HepG2 (cell line): ENCODE results near the gene TRPC4. TPM values are rescaled to one million over a fixed set of nuclear protein-coding genes. Genes with fewer than 3 reads are reported as not detected.

Experiments
- ATAC-seq: fragments of 200-7000 bp; cut with Tn5 transposase; 3 replicates; pipeline ENCODE4 v1.9.1; 2020; ENCODE audit warnings: mild to moderate bottlenecking, moderate library complexity
- BruUV-seq: library from RNA; stranded (reverse); fragments of 400-500 nt; replicated peaks from 2 replicates; lab custom pipeline; 2021; lab: Mats Ljungman, UMichigan
- CTCF ChIA-PET: fragments of 300-600 bp; formaldehyde crosslinking; extraction: SDS; loops from one replicate; lab custom pipeline; 2021; ENCODE audit warnings: low total read pairs, inconsistent platforms, low intra/inter-chr PET ratio; lab: Yijun Ruan, JAX
- POLR2A ChIA-PET: fragments of 350-600 bp; sonication (Branson Sonifier 250); formaldehyde crosslinking; loops from one replicate; lab custom pipeline; 2020; ENCODE audit warnings: antibody characterized with exemption, inconsistent platforms; lab: Yijun Ruan, JAX
- DNase-seq: peaks from one replicate; pipeline ENCODE4 v3.0.0-alpha.2; 2015; ENCODE audit warnings: low spot score
- FAIRE-seq: peaks from 3 replicates; lab custom pipeline; 2011; peaks lifted over from hg19 to GRCh38; lab: Jason Lieb, UNC
- H2AFZ ChIP-seq: one replicate; pipeline ENCODE4 v1.6.1; 2011; ENCODE audit warnings: low read length, inconsistent platforms
- H3K27ac ChIP-seq: fragments of 300-600 bp; 3 replicates; pipeline ENCODE4 v1.8.0; 2011; ENCODE audit warnings: mixed run types, mild to moderate bottlenecking, mixed read lengths, low read length, inconsistent platforms; ENCODE audit not compliant: insufficient read depth; ENCODE audit errors: extremely low read length
- H3K27me3 ChIP-seq, 2 experiments: fragments of 200-600 bp in 1 of 2; 2 replicates in 1 of 2; 3 replicates in 1 of 2; pipeline versions ENCODE4 v1.6.0 to v1.8.0; 2011; ENCODE audit warnings: low read length in 2 of 2, mild to moderate bottlenecking in 2 of 2, moderate library complexity in 2 of 2, inconsistent platforms in 1 of 2; ENCODE audit not compliant: insufficient read depth in 2 of 2, control insufficient read depth in 1 of 2
- H3K36me3 ChIP-seq, 2 experiments: fragments of 200-600 bp in 1 of 2; replicated peaks in 1 of 2; 2 replicates in 1 of 2; 3 replicates in 1 of 2; pipeline versions ENCODE4 v1.5.1 to v1.8.0; 2011; ENCODE audit warnings: low read length in 2 of 2, inconsistent platforms in 1 of 2; ENCODE audit not compliant: insufficient read depth in 2 of 2, control insufficient read depth in 1 of 2
- H3K4me1 ChIP-seq: 2 replicates; pipeline ENCODE4 v1.5.1; 2012; ENCODE audit warnings: low read length, inconsistent platforms; ENCODE audit not compliant: insufficient read depth
- H3K4me2 ChIP-seq: 2 replicates; pipeline ENCODE4 v1.6.0; 2011; ENCODE audit warnings: low read depth, low read length, inconsistent platforms
- H3K4me3 ChIP-seq, 3 experiments: fragments of 200-600 bp in 1 of 3; sonication (generic), shearing (Covaris generic) in 1 of 3; replicated peaks in 1 of 3; 2 replicates each; pipeline ENCODE4 v1.5.1; 2011 to 2016; ENCODE audit warnings: low read length in 3 of 3, inconsistent platforms in 2 of 3, low read depth in 2 of 3, mild to moderate bottlenecking in 2 of 3, control low read depth in 1 of 3, mixed read lengths in 1 of 3; ENCODE audit not compliant: insufficient read depth in 1 of 3
- H3K79me2 ChIP-seq: one replicate; pipeline ENCODE4 v1.6.1; 2011; ENCODE audit warnings: low read length, inconsistent platforms; ENCODE audit not compliant: insufficient read depth
- H3K9ac ChIP-seq: 2 replicates; pipeline ENCODE4 v1.6.0; 2011; ENCODE audit warnings: mild to moderate bottlenecking, low read depth, low read length, inconsistent platforms; ENCODE audit not compliant: insufficient read depth
- H3K9me3 ChIP-seq: 2 replicates; pipeline ENCODE4 v1.5.1; 2012; ENCODE audit warnings: mild to moderate bottlenecking, low read length
- H4K20me1 ChIP-seq: 2 replicates; pipeline ENCODE4 v1.6.0; 2011; ENCODE audit warnings: inconsistent platforms, mild to moderate bottlenecking, low read length, moderate library complexity; ENCODE audit not compliant: insufficient read depth
- CBX5 ChIP-seq: sonication (generic); formaldehyde crosslinking; IDR thresholded peaks from 2 replicates; pipeline ENCODE4 v1.4.0; 2020; ENCODE audit warnings: missing genetic modification reagents, borderline replicate concordance
- CSRNP1 ChIP-seq: sonication (generic); formaldehyde crosslinking; IDR thresholded peaks from 2 replicates; pipeline ENCODE4 v1.8.1; 2023; ENCODE audit warnings: mild to moderate bottlenecking, missing genetic modification reagents
- ESRRA ChIP-seq: sonication (generic); formaldehyde crosslinking; IDR thresholded peaks from 2 replicates; pipeline ENCODE4 v1.5.1; 2020; ENCODE audit warnings: mild to moderate bottlenecking, low read depth, missing genetic modification reagents
- IKZF1 ChIP-seq: fragments of 450-650 bp; IDR thresholded peaks from 2 replicates; pipeline ENCODE4 v1.7.1; 2016
- KAT8 ChIP-seq: IDR thresholded peaks from 2 replicates; pipeline ENCODE4 v1.6.1; 2016; ENCODE audit warnings: missing genetic modification reagents, missing compliant biosample characterization
- KLF6 ChIP-seq: IDR thresholded peaks from 2 replicates; pipeline ENCODE4 v1.8.0; 2016; ENCODE audit warnings: missing biosample characterization, missing genetic modification reagents
- NFIC ChIP-seq: IDR thresholded peaks from 2 replicates; pipeline ENCODE4 v1.6.1; 2012; ENCODE audit warnings: mild to moderate bottlenecking, low read length, inconsistent platforms
- PCBP1 ChIP-seq: fragments of 200-400 bp; formaldehyde crosslinking; IDR thresholded peaks from 2 replicates; pipeline ENCODE4 v1.6.1; 2017; ENCODE audit warnings: mild to moderate bottlenecking, low read depth, low read length, borderline replicate concordance
- POGZ ChIP-seq: sonication (generic); formaldehyde crosslinking; IDR thresholded peaks from 2 replicates; pipeline ENCODE4 v1.4.0; 2020; ENCODE audit warnings: mild to moderate bottlenecking, missing genetic modification reagents
- RFXANK ChIP-seq: IDR thresholded peaks from 2 replicates; pipeline ENCODE4 v1.6.1; 2016
- SOX13 ChIP-seq, 3 experiments: fragments of 450-650 bp in 1 of 3; sonication (generic) in 1 of 3; formaldehyde crosslinking in 1 of 3; IDR thresholded peaks in 2 of 3; conservative IDR thresholded peaks in 1 of 3; 2 replicates each; pipeline versions ENCODE4 v1.5.0 to v1.6.1; 2016 to 2020; ENCODE audit warnings: antibody characterized with exemption in 1 of 3, mild to moderate bottlenecking in 1 of 3, missing compliant biosample characterization in 1 of 3, missing genetic modification reagents in 1 of 3, moderate library complexity in 1 of 3
- SP4 ChIP-seq: sonication (generic); formaldehyde crosslinking; IDR thresholded peaks from 2 replicates; pipeline ENCODE4 v1.8.1; 2023; ENCODE audit warnings: mild to moderate bottlenecking, missing genetic modification reagents
- ZNF263 ChIP-seq: sonication (generic); formaldehyde crosslinking; IDR thresholded peaks from 2 replicates; pipeline ENCODE4 v1.4.0; 2020; ENCODE audit warnings: missing genetic modification reagents
- ZNF343 ChIP-seq: sonication (generic); formaldehyde crosslinking; IDR thresholded peaks from 2 replicates; pipeline ENCODE4 v1.4.0; 2020; ENCODE audit warnings: mild to moderate bottlenecking, missing genetic modification reagents
- ZNF354B ChIP-seq: sonication (generic); formaldehyde crosslinking; IDR thresholded peaks from 2 replicates; pipeline ENCODE4 v1.8.0; 2022; ENCODE audit warnings: mild to moderate bottlenecking, missing genetic modification reagents
- ZNF672 ChIP-seq: sonication (generic); formaldehyde crosslinking; IDR thresholded peaks from 2 replicates; pipeline ENCODE4 v1.8.1; 2022; ENCODE audit warnings: missing genetic modification reagents
- ZNF713 ChIP-seq: sonication (generic); formaldehyde crosslinking; IDR thresholded peaks from 2 replicates; pipeline ENCODE4 v1.4.0; 2020; ENCODE audit warnings: mild to moderate bottlenecking, missing genetic modification reagents
- ZNF772 ChIP-seq: sonication (generic); formaldehyde crosslinking; IDR thresholded peaks from 2 replicates; pipeline ENCODE4 v1.5.0; 2020; ENCODE audit warnings: mild to moderate bottlenecking, missing genetic modification reagents
- WGBS: methylation state at CpG from one replicate; pipeline ENCODE4 v1.1.6; 2017; ENCODE audit warnings: low lambda C conversion rate; 5-methylcytosine and 5-hydroxymethylcytosine counted together
- in situ Hi-C: cut with HindIII; loops from 2 replicates; pipeline ENCODE4 v1.10.0; 2017; ENCODE audit warnings: low pct_unique_long_range_greater_than_20kb; ENCODE audit not compliant: extremely low pct_ligation_motif_present
- intact Hi-C: fragments of 100-400 bp; cut with micrococcal nuclease; formaldehyde crosslinking; loops from one replicate; pipeline ENCODE4 v1.10.0; 2022; ENCODE audit not compliant: unreplicated experiment
- polyA plus RNA-seq, 8 experiments: library from polyadenylated mRNA; depleted of rRNA in 3 of 8; stranded (reverse) in 7 of 8; unstranded in 1 of 8; fragments of >200 nt; fragmentation: Illumina TruSeq in 4 of 8; extraction: Trizol in 4 of 8; gene quantifications; 2 replicates each; pipeline versions ENCODE4 v1.2.1 to v1.2.3, GENCODE V29; 2011 to 2016; ENCODE audit warnings: low read depth in 4 of 8, missing spikeins in 1 of 8, mixed read lengths in 1 of 8; ENCODE audit not compliant: insufficient read depth in 1 of 8
- total RNA-seq, 5 experiments: library from RNA; depleted of rRNA; stranded (reverse); fragments of >200 nt; fragmentation: Illumina TruSeq; extraction: Trizol; gene quantifications; 2 replicates each; pipeline ENCODE4 v1.2.3, GENCODE V29; 2016; ENCODE audit warnings: low read depth in 1 of 5
- TF ChIP-seq, protein P1 (sequence below): sonication (generic); formaldehyde crosslinking; conservative IDR thresholded peaks from 2 replicates; pipeline ENCODE4 v1.8.0; 2022; ENCODE audit warnings: mild to moderate bottlenecking, moderate library complexity, missing genetic modification reagents

The TRPC4 gene
- total and polyA plus RNA-seq, 2 of the 13 experiments (the other 11 are each of a cell fraction or from before 2014, with no cell fraction given), result not detected

DNA sequence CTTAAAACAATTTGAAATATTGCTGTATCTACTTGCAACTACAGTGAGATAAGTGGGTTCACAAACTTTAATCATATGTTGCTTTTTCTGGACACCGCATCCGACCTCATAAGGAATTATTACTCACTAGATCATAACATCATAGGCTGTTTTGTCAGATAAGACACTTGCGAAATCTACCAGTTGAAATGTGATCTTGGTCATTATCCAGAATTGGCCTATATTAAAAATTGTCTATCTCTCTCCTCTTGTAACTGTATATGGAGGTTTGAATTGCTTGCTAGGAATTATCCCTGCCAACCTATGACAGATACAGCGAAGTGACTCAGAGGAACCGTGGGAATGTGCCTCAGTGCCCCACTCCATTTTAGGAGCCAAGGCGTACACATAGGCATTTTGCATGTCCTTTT is 154.0 kb downstream of the TRPC4 start:
- Histone ChIP-seq H3K4me1 (no peaks in the 10 kb centered on the region), H3K27me3 (no peaks in the 10 kb centered on the region), H2AFZ (no peak overlapping the region), H3K27ac (no peak overlapping the region), H3K79me2 (no peaks in the 10 kb centered on the region), H3K4me2 (no peak overlapping the region), H3K36me3 (no peaks in the 10 kb centered on the region), H3K9ac (no peak overlapping the region), H3K4me3 (no peak overlapping the region), H4K20me1 (no peaks in the 10 kb centered on the region), H3K9me3 (no peaks in the 10 kb centered on the region)
- DNase-seq (no peak), FAIRE-seq (no peak), ATAC-seq (no peak)
- 3% methylated on average over 6 of the region's 6 CpGs for WGBS
- intact Hi-C loops (no loop called here), in situ Hi-C loops (no loop called here)
- no TSS peak for BruUV-seq
- ChIA-PET CTCF (no interaction called here), POLR2A (no interaction called here)
- TF ChIP-seq IKZF1, result no peak
- TF ChIP-seq ESRRA (CRISPR knock-in tag), result no peak
- TF ChIP-seq ZNF772, result no peak
- TF ChIP-seq ZNF343 (CRISPR knock-in tag), result no peak
- no peak for TF ChIP-seq RFXANK (CRISPR knock-in tag)
- no peak for TF ChIP-seq PCBP1
- TF ChIP-seq CBX5 (CRISPR knock-in tag), result no peak
- TF ChIP-seq, all 625 proteins: peak for 0

- no peaks in the 10 kb centered on the region for H3K9me3 ChIP-seq
- no peaks in the 10 kb centered on the region for H3K4me1 ChIP-seq
- no peak for ATAC-seq
- no peak overlapping the region for H3K4me3 ChIP-seq
- H3K79me2 ChIP-seq, result no peaks in the 10 kb centered on the region
- DNase-seq, result no peak
- no peak overlapping the region for H2AFZ ChIP-seq
- no peak overlapping the region for H3K4me2 ChIP-seq
- ChIA-PET POLR2A (no interaction called here), CTCF (no interaction called here)
- no peak overlapping the region for H3K27ac ChIP-seq
- no TSS peak for BruUV-seq
- H3K9ac ChIP-seq, result no peak overlapping the region
- no peaks in the 10 kb centered on the region for H3K36me3 ChIP-seq
- no peaks in the 10 kb centered on the region for H3K27me3 ChIP-seq
- intact Hi-C loops (no loop called here), in situ Hi-C loops (no loop called here)
- no peak for FAIRE-seq
- no peaks in the 10 kb centered on the region for H4K20me1 ChIP-seq
- no peak for TF ChIP-seq SP4 (CRISPR knock-in tag)
- no peak for TF ChIP-seq KAT8 (CRISPR knock-in tag)
- no peak for TF ChIP-seq POGZ (CRISPR knock-in tag)
- TF ChIP-seq CSRNP1 (CRISPR knock-in tag), result no peak
- no peak for TF ChIP-seq ZNF354B (CRISPR knock-in tag)
- TF ChIP-seq ZNF263 (CRISPR knock-in tag), result no peak
- TF ChIP-seq, protein P1, sequence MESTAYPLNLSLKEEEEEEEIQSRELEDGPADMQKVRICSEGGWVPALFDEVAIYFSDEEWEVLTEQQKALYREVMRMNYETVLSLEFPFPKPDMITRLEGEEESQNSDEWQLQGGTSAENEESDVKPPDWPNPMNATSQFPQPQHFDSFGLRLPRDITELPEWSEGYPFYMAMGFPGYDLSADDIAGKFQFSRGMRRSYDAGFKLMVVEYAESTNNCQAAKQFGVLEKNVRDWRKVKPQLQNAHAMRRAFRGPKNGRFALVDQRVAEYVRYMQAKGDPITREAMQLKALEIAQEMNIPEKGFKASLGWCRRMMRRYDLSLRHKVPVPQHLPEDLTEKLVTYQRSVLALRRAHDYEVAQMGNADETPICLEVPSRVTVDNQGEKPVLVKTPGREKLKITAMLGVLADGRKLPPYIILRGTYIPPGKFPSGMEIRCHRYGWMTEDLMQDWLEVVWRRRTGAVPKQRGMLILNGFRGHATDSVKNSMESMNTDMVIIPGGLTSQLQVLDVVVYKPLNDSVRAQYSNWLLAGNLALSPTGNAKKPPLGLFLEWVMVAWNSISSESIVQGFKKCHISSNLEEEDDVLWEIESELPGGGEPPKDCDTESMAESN (CRISPR knock-in tag), result no peak
- TF ChIP-seq ZNF713 (CRISPR knock-in tag), result no peak
- TF ChIP-seq KLF6 (CRISPR knock-in tag), result no peak
- no peak for TF ChIP-seq ZNF672 (CRISPR knock-in tag)
- TF ChIP-seq NFIC, result no peak
- TF ChIP-seq SOX13 (IDR thresholded peaks at IDR 0.05), result no peak
- no peak for TF ChIP-seq SOX13 (CRISPR knock-in tag; conservative IDR thresholded peaks at IDR 0.05 in 1 of 2, IDR thresholded peaks at IDR 0.05 in 1 of 2)
Observed at GRCh38 chr13:37709318-37709717, 160.3 kb downstream of the TRPC4 start.
